Measurements from ENCODE around the gene CPHXL.

CPHXL gene

DNA sequence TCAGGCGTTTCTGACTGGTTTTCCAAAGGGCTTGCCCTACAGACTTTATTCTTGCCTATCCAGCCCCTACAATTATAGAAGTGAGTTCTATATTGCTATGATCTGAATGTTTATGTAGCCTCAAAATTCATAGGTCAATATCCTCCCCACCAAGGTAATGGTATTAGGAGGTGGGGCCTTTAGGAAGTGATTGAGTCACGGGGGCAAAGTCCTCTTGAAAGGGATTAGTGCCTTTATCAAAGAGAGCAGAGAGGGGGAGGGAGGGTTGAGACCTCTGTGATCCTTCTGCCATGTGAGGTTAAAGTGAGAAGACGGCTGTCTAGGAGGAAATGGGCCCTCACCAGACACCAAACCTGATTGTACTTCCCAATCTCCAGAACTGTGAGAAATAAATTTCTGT, 931 bp upstream of the CPHXL start:
- H3K23ac ChIP-seq (ENCODE audit: low read length): no peak overlapping the region
- no peaks in the 10 kb centered on the region for H3K79me1 ChIP-seq (ENCODE audit: low read length)
- H2BK15ac ChIP-seq (replicated peaks; ENCODE audit: low read depth): no peak overlapping the region
- no peak overlapping the region for H2BK120ac ChIP-seq (ENCODE audit: low read depth, low read length)
- H3K4me2 ChIP-seq (ENCODE audit: low read length): no peak overlapping the region
- no peak overlapping the region for H2AK5ac ChIP-seq (ENCODE audit: low read length)
- H3K9ac ChIP-seq (ENCODE audit: low read length): no peak overlapping the region
- DNase-seq: no peak
- H3K36me3 ChIP-seq (ENCODE audit: control insufficient read depth, insufficient read depth, low read length): no peaks in the 10 kb centered on the region
- H3K4ac ChIP-seq (ENCODE audit: low read depth, low read length): no peak overlapping the region
- no peak overlapping the region for H2BK5ac ChIP-seq (ENCODE audit: low read length)
- no peak overlapping the region for H3K4me3 ChIP-seq (ENCODE audit: low read length)
- no peak overlapping the region for H3K27ac ChIP-seq (ENCODE audit: low read depth, low read length)
- no peak overlapping the region for H4K8ac ChIP-seq (ENCODE audit: low read depth, low read length)
- no CpG with 5 or more reads among the region's 3 CpGs for WGBS (ENCODE audit: extremely low coverage, insufficient coverage, low lambda C conversion rate)
- no peaks in the 10 kb centered on the region for H3K4me1 ChIP-seq (ENCODE audit: control insufficient read depth, low read depth, low read length)
- no peak overlapping the region for H4K5ac ChIP-seq (ENCODE audit: low read length)
- H3K79me2 ChIP-seq (ENCODE audit: control insufficient read depth, insufficient read depth, low read length): no peaks in the 10 kb centered on the region
- no peaks in the 10 kb centered on the region for H3K27me3 ChIP-seq (ENCODE audit: insufficient read depth, low read length, poor library complexity)
- no peak overlapping the region for H3K56ac ChIP-seq (ENCODE audit: low read length)
- H3K18ac ChIP-seq (ENCODE audit: low read length): no peak overlapping the region

DNA sequence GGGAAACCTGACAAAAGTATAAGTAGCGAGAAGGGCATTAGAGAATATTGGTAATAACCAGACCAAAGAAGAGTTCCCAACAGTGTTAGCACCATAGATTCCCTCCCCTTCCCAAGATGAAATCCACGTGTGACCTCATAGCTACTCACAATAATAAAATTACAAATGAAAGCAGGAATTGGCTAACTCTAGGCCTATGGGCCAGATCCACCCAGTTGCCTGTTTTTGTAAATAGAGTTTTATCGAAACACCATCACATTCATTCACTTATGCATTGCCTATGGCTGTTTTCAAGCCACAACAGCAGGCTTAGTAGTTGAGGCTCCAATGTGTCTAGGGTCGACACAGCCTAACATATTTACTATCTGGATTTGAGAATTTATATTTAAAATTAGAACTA, 7.8 kb downstream of the CPHXL start:
- H2BK120ac ChIP-seq (ENCODE audit: low read depth, low read length): no peak overlapping the region
- no peak overlapping the region for H4K5ac ChIP-seq (ENCODE audit: low read length)
- no peak overlapping the region for H2BK15ac ChIP-seq (replicated peaks; ENCODE audit: low read depth)
- H4K8ac ChIP-seq (ENCODE audit: low read depth, low read length): no peak overlapping the region
- no peak overlapping the region for H3K4me2 ChIP-seq (ENCODE audit: low read length)
- H2AK5ac ChIP-seq (ENCODE audit: low read length): no peak overlapping the region
- no peak overlapping the region for H3K56ac ChIP-seq (ENCODE audit: low read length)
- WGBS (ENCODE audit: extremely low coverage, insufficient coverage, low lambda C conversion rate): no CpG with 5 or more reads among the region's 4 CpGs
- DNase-seq: no peak
- H3K27me3 ChIP-seq (ENCODE audit: insufficient read depth, low read length, poor library complexity): no peaks in the 10 kb centered on the region
- no peak overlapping the region for H3K27ac ChIP-seq (ENCODE audit: low read depth, low read length)
- no peaks in the 10 kb centered on the region for H3K79me1 ChIP-seq (ENCODE audit: low read length)
- H3K4me3 ChIP-seq (ENCODE audit: low read length): no peak overlapping the region
- no peaks in the 10 kb centered on the region for H3K79me2 ChIP-seq (ENCODE audit: control insufficient read depth, insufficient read depth, low read length)
- no peaks in the 10 kb centered on the region for H3K36me3 ChIP-seq (ENCODE audit: control insufficient read depth, insufficient read depth, low read length)
- H2BK5ac ChIP-seq (ENCODE audit: low read length): no peak overlapping the region
- H3K4me1 ChIP-seq (ENCODE audit: control insufficient read depth, low read depth, low read length): no peaks in the 10 kb centered on the region
- no peak overlapping the region for H3K18ac ChIP-seq (ENCODE audit: low read length)
- H3K23ac ChIP-seq (ENCODE audit: low read length): no peak overlapping the region
- H3K4ac ChIP-seq (ENCODE audit: low read depth, low read length): no peak overlapping the region
- no peak overlapping the region for H3K9ac ChIP-seq (ENCODE audit: low read length)

DNA sequence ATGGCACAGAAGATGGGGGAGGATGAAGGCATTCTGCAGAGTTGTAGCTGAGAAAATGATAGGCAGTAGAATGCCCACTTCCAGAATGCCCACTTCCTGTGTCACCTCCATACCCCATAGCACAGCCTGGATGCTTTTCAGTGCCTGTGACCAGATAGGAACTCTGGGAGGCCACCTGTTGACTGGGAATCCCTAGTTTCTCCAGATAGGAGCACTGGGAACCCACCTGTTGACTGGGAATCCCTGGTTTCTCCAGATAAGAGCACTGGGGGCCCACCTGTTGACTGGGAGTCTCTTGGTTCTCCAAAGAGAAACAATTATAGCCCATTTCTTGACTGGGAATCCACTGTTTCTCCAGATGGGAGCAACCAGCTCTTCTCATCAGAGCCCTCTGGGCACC, 11.6 kb downstream of the CPHXL start:
- Histone ChIP-seq H4K5ac (ENCODE audit: low read length) (no peak overlapping the region), H3K27ac (ENCODE audit: low read depth, low read length) (no peak overlapping the region), H3K9ac (ENCODE audit: low read length) (no peak overlapping the region), H3K4me1 (ENCODE audit: control insufficient read depth, low read depth, low read length) (no peaks in the 10 kb centered on the region), H3K56ac (ENCODE audit: low read length) (no peak overlapping the region), H2BK15ac (replicated peaks; ENCODE audit: low read depth) (no peak overlapping the region), H3K4me3 (ENCODE audit: low read length) (no peak overlapping the region), H3K4me2 (ENCODE audit: low read length) (no peak overlapping the region), H3K23ac (ENCODE audit: low read length) (no peak overlapping the region), H4K8ac (ENCODE audit: low read depth, low read length) (no peak overlapping the region), H3K36me3 (ENCODE audit: control insufficient read depth, insufficient read depth, low read length) (no peaks in the 10 kb centered on the region), H3K4ac (ENCODE audit: low read depth, low read length) (no peak overlapping the region), H2AK5ac (ENCODE audit: low read length) (no peak overlapping the region), H2BK120ac (ENCODE audit: low read depth, low read length) (no peak overlapping the region), H3K18ac (ENCODE audit: low read length) (no peak overlapping the region), H3K27me3 (ENCODE audit: insufficient read depth, low read length, poor library complexity) (no peaks in the 10 kb centered on the region), H3K79me2 (ENCODE audit: control insufficient read depth, insufficient read depth, low read length) (no peaks in the 10 kb centered on the region), H3K79me1 (ENCODE audit: low read length) (no peaks in the 10 kb centered on the region), H2BK5ac (ENCODE audit: low read length) (no peak overlapping the region)
- DNase-seq: no peak

DNA sequence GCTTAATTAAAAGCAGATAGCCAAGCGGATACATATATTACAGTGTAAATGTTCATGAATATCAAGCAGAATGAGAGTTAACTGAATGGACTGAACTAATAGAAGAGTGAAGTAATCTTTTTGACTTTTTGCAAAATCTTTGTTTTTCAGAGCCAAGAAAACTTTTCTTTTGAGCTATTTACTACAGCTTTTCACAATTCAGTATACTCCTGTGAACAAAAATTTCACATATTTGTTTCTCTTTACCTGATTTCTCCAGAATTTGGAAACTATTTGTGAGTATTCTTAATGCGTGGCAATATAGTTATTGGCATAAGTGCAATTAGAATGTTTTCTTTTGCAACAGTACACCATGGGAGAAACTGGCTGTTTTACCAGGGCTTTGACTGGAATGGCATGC, 15.9 kb downstream of the CPHXL start:
- Histone ChIP-seq H2BK5ac (ENCODE audit: low read length) (no peak overlapping the region), H3K18ac (ENCODE audit: low read length) (no peak overlapping the region), H3K27me3 (ENCODE audit: insufficient read depth, low read length, poor library complexity) (no peaks in the 10 kb centered on the region), H3K56ac (ENCODE audit: low read length) (no peak overlapping the region), H4K8ac (ENCODE audit: low read depth, low read length) (no peak overlapping the region), H3K79me2 (ENCODE audit: control insufficient read depth, insufficient read depth, low read length) (no peaks in the 10 kb centered on the region), H3K79me1 (ENCODE audit: low read length) (no peaks in the 10 kb centered on the region), H3K4me1 (ENCODE audit: control insufficient read depth, low read depth, low read length) (no peaks in the 10 kb centered on the region), H3K9ac (ENCODE audit: low read length) (no peak overlapping the region), H3K23ac (ENCODE audit: low read length) (no peak overlapping the region), H4K5ac (ENCODE audit: low read length) (no peak overlapping the region), H3K27ac (ENCODE audit: low read depth, low read length) (no peak overlapping the region), H2BK15ac (replicated peaks; ENCODE audit: low read depth) (no peak overlapping the region), H3K4me2 (ENCODE audit: low read length) (no peak overlapping the region), H3K4ac (ENCODE audit: low read depth, low read length) (no peak overlapping the region), H3K4me3 (ENCODE audit: low read length) (no peak overlapping the region), H2AK5ac (ENCODE audit: low read length) (no peak overlapping the region), H3K36me3 (ENCODE audit: control insufficient read depth, insufficient read depth, low read length) (no peaks in the 10 kb centered on the region), H2BK120ac (ENCODE audit: low read depth, low read length) (no peak overlapping the region)
- WGBS (ENCODE audit: extremely low coverage, insufficient coverage, low lambda C conversion rate): no CpG with 5 or more reads among the region's 2 CpGs
- peak; percentile 22 for DNase-seq

DNA sequence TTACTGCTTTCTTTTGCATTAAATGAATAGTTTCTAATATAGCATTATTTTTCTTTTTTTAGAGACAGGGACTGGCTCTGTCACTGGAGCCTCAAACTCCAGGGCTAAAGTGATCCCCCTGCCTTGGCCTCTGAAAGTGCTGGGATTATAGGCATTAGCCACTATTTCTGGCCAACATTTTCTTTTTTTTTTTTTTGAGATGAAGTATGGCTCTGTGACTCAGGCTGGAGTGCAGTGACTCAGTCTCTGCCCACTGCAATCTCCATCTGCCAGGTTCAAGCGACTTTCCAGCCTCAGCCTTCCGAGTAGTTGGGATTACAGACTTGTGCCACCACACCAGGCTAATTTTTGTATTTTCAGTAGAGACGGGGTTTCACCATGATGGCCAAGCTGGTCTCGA, 23.0 kb downstream of the CPHXL start:
- Histone ChIP-seq H3K4ac (ENCODE audit: low read depth, low read length) (no peak overlapping the region), H3K56ac (ENCODE audit: low read length) (no peak overlapping the region), H3K27me3 (ENCODE audit: insufficient read depth, low read length, poor library complexity) (no peaks in the 10 kb centered on the region), H2AK5ac (ENCODE audit: low read length) (no peak overlapping the region), H2BK120ac (ENCODE audit: low read depth, low read length) (no peak overlapping the region), H4K5ac (ENCODE audit: low read length) (no peak overlapping the region), H3K18ac (ENCODE audit: low read length) (no peak overlapping the region), H3K4me3 (ENCODE audit: low read length) (no peak overlapping the region), H3K79me2 (ENCODE audit: control insufficient read depth, insufficient read depth, low read length) (no peaks in the 10 kb centered on the region), H3K4me1 (ENCODE audit: control insufficient read depth, low read depth, low read length) (no peaks in the 10 kb centered on the region), H2BK5ac (ENCODE audit: low read length) (no peak overlapping the region), H2BK15ac (replicated peaks; ENCODE audit: low read depth) (no peak overlapping the region), H3K4me2 (ENCODE audit: low read length) (no peak overlapping the region), H3K9ac (ENCODE audit: low read length) (no peak overlapping the region), H3K27ac (ENCODE audit: low read depth, low read length) (no peak overlapping the region), H3K79me1 (ENCODE audit: low read length) (no peaks in the 10 kb centered on the region), H3K36me3 (ENCODE audit: control insufficient read depth, insufficient read depth, low read length) (no peaks in the 10 kb centered on the region), H3K23ac (ENCODE audit: low read length) (no peak overlapping the region), H4K8ac (ENCODE audit: low read depth, low read length) (no peak overlapping the region)
- no CpG with 5 or more reads among the region's 4 CpGs for WGBS (ENCODE audit: extremely low coverage, insufficient coverage, low lambda C conversion rate)
- no peak for DNase-seq

DNA sequence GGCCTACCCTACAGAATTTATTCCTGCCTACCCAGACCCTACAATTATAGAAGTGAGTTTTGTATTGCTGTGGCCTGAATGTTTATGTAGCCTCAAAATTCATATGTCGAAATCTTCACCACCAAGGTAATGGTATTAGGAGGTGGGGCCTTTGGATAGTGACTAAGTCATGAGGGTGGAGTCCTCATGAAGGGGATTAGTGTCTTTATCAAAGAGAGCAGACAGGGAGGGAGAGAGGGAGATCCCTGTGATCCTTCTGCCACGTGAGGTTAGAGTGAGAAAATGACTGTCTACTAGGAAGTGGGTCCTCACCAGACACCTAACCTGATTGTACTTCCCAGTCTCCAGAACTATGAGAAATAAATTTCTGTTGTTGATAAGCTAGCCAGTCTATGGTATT, 24.0 kb downstream of the CPHXL start:
- H4K5ac ChIP-seq (ENCODE audit: low read length): no peak overlapping the region
- no peaks in the 10 kb centered on the region for H3K4me1 ChIP-seq (ENCODE audit: control insufficient read depth, low read depth, low read length)
- no peak overlapping the region for H3K4ac ChIP-seq (ENCODE audit: low read depth, low read length)
- H3K27ac ChIP-seq (ENCODE audit: low read depth, low read length): no peak overlapping the region
- no peak overlapping the region for H2BK5ac ChIP-seq (ENCODE audit: low read length)
- no peaks in the 10 kb centered on the region for H3K27me3 ChIP-seq (ENCODE audit: insufficient read depth, low read length, poor library complexity)
- DNase-seq: peak; percentile 24
- no peak overlapping the region for H4K8ac ChIP-seq (ENCODE audit: low read depth, low read length)
- H3K79me1 ChIP-seq (ENCODE audit: low read length): no peaks in the 10 kb centered on the region
- no CpG with 5 or more reads among the region's 2 CpGs for WGBS (ENCODE audit: extremely low coverage, insufficient coverage, low lambda C conversion rate)
- H2BK120ac ChIP-seq (ENCODE audit: low read depth, low read length): no peak overlapping the region
- no peak overlapping the region for H3K56ac ChIP-seq (ENCODE audit: low read length)
- H3K4me2 ChIP-seq (ENCODE audit: low read length): no peak overlapping the region
- no peak overlapping the region for H2AK5ac ChIP-seq (ENCODE audit: low read length)
- no peaks in the 10 kb centered on the region for H3K36me3 ChIP-seq (ENCODE audit: control insufficient read depth, insufficient read depth, low read length)
- no peaks in the 10 kb centered on the region for H3K79me2 ChIP-seq (ENCODE audit: control insufficient read depth, insufficient read depth, low read length)
- H2BK15ac ChIP-seq (replicated peaks; ENCODE audit: low read depth): no peak overlapping the region
- H3K18ac ChIP-seq (ENCODE audit: low read length): no peak overlapping the region
- no peak overlapping the region for H3K4me3 ChIP-seq (ENCODE audit: low read length)
- H3K23ac ChIP-seq (ENCODE audit: low read length): no peak overlapping the region
- no peak overlapping the region for H3K9ac ChIP-seq (ENCODE audit: low read length)

Measured in mesendoderm (in vitro differentiated cells).